Measurements from ENCODE around the gene PHF23.

The PHF23 gene

GRCh38 chr17:7221278-7222092, 17.8 kb downstream of the PHF23 start:
- in situ Hi-C loops (cut with MboI; ENCODE audit: low sequenced_read_pairs), result no loop called here

- in situ Hi-C loops (cut with MboI; ENCODE audit: low sequenced_read_pairs), result no loop called here
Measured at GRCh38 chr17:7220593-7221277, 18.5 kb downstream of the PHF23 start.

GRCh38 chr17:7219812-7220592, 19.3 kb downstream of the PHF23 start, which contains the start of the genes ACADVL and DLG4:
TSS of gene ACADVL (plus strand) at chr17:7219938. CDS start at chr17:7219985, 47 bp downstream.
TSS of gene DLG4 (minus strand) at chr17:7219836.
- in situ Hi-C loops (cut with MboI; ENCODE audit: low sequenced_read_pairs), result no loop called here

GRCh38 chr17:7219229-7219811, 19.9 kb downstream of the PHF23 start:
- in situ Hi-C loops (cut with MboI; ENCODE audit: low sequenced_read_pairs), result no loop called here

- in situ Hi-C loops (cut with MboI; ENCODE audit: low sequenced_read_pairs), result no loop called here
Measured at GRCh38 chr17:7218758-7219157, 20.5 kb downstream of the PHF23 start.

GRCh38 chr17:7218166-7218565, 21.1 kb downstream of the PHF23 start:
- in situ Hi-C loops (cut with MboI; ENCODE audit: low sequenced_read_pairs), result no loop called here

- in situ Hi-C loops (cut with MboI; ENCODE audit: low sequenced_read_pairs), result no loop called here
Measured at GRCh38 chr17:7217113-7217987, 21.9 kb downstream of the PHF23 start.

GRCh38 chr17:7216242-7217112, 22.8 kb downstream of the PHF23 start:
- in situ Hi-C loops (cut with MboI; ENCODE audit: low sequenced_read_pairs), result no loop called here

- in situ Hi-C loops (cut with MboI; ENCODE audit: low sequenced_read_pairs), result no loop called here
Measured at GRCh38 chr17:7215652-7216180, 23.5 kb downstream of the PHF23 start.

GRCh38 chr17:7215136-7215638, 24.1 kb downstream of the PHF23 start:
- in situ Hi-C loops (cut with MboI; ENCODE audit: low sequenced_read_pairs), result no loop called here

GRCh38 chr17:7214300-7215135, 24.7 kb downstream of the PHF23 start:
- in situ Hi-C loops (cut with MboI; ENCODE audit: low sequenced_read_pairs), result no loop called here

- in situ Hi-C loops (cut with MboI; ENCODE audit: low sequenced_read_pairs), result no loop called here
Measured at GRCh38 chr17:7213895-7214299, 25.4 kb downstream of the PHF23 start.

- in situ Hi-C loops (cut with MboI; ENCODE audit: low sequenced_read_pairs), result no loop called here
Measured at GRCh38 chr17:7211491-7212273, 27.6 kb downstream of the PHF23 start.

- in situ Hi-C loops (cut with MboI; ENCODE audit: low sequenced_read_pairs), result no loop called here
Measured at GRCh38 chr17:7208754-7209460, 30.4 kb downstream of the PHF23 start.

- in situ Hi-C loops (cut with MboI; ENCODE audit: low sequenced_read_pairs), result no loop called here
Measured at GRCh38 chr17:7208027-7208571, 31.2 kb downstream of the PHF23 start.

Data from hTERT RPE-1 (cell line).